Stimulated activated CD4-positive, alpha-beta T cell treated with anti-CD3 and anti-CD28 coated beads, Interleukin-12 subunit alpha, Interleukin-12 subunit beta, amount 100 ng/mL, for 4 hours (primary cell): ENCODE results near the gene MEF2A.

Experiments
- DNase-seq: peaks from one replicate; pipeline ENCODE4 v3.0.0-alpha.2; 2020

Gene MEF2A

GRCh38 chr15:99708563-99708962, 142.8 kb downstream of the MEF2A start:
- no peak for DNase-seq

GRCh38 chr15:99709243-99709986, 143.6 kb downstream of the MEF2A start:
- DNase-seq: no peak

- no peak for DNase-seq
Observed at GRCh38 chr15:99711625-99712024, 145.8 kb downstream of the MEF2A start.

GRCh38 chr15:99712415-99712814, 146.6 kb downstream of the MEF2A start:
- DNase-seq: no peak

- DNase-seq: no peak
Observed at GRCh38 chr15:99716540-99717095, 150.8 kb downstream of the MEF2A start.

- DNase-seq: no peak
Observed at GRCh38 chr15:99717161-99718009, 151.6 kb downstream of the MEF2A start.

GRCh38 chr15:99718421-99718820, 152.6 kb downstream of the MEF2A start:
- DNase-seq: no peak

GRCh38 chr15:99719096-99719541, 153.3 kb downstream of the MEF2A start:
- no peak for DNase-seq

GRCh38 chr15:99720533-99720932, 154.7 kb downstream of the MEF2A start:
- no peak for DNase-seq

- no peak for DNase-seq
Observed at GRCh38 chr15:99721104-99721778, 155.5 kb downstream of the MEF2A start.

GRCh38 chr15:99721896-99722295, 156.1 kb downstream of the MEF2A start:
- no peak for DNase-seq

GRCh38 chr15:99722406-99722805, 156.6 kb downstream of the MEF2A start:
- no peak for DNase-seq

- DNase-seq: no peak
Observed at GRCh38 chr15:99726333-99726732, 160.5 kb downstream of the MEF2A start.

GRCh38 chr15:99727330-99727729, 161.5 kb downstream of the MEF2A start:
- DNase-seq: no peak

- DNase-seq: no peak
Observed at GRCh38 chr15:99727733-99728132, 161.9 kb downstream of the MEF2A start.

- no peak for DNase-seq
Observed at GRCh38 chr15:99728916-99729315, 163.1 kb downstream of the MEF2A start.

- DNase-seq: no peak
Observed at GRCh38 chr15:99729327-99729726, 163.5 kb downstream of the MEF2A start.

- DNase-seq: no peak
Observed at GRCh38 chr15:99729920-99730319, 164.1 kb downstream of the MEF2A start.

GRCh38 chr15:99731336-99732123, 165.7 kb downstream of the MEF2A start:
- DNase-seq: no peak

- DNase-seq: no peak
Observed at GRCh38 chr15:99732124-99732750, 166.5 kb downstream of the MEF2A start.

- DNase-seq: no peak
Observed at GRCh38 chr15:99732751-99733267, 167.0 kb downstream of the MEF2A start.
